ENCODE measurements around the gene DOK4. TPM values are rescaled to one million over a fixed set of nuclear protein-coding genes. Genes with fewer than 3 reads are reported as not detected.
A peak's percentile ranks its signal among the peaks of the same experiment; 100 is the strongest.

DOK4 gene
- total and polyA plus RNA-seq, 9 donors: 9.9 to 34.7 (median 29.2) TPM

DNA sequence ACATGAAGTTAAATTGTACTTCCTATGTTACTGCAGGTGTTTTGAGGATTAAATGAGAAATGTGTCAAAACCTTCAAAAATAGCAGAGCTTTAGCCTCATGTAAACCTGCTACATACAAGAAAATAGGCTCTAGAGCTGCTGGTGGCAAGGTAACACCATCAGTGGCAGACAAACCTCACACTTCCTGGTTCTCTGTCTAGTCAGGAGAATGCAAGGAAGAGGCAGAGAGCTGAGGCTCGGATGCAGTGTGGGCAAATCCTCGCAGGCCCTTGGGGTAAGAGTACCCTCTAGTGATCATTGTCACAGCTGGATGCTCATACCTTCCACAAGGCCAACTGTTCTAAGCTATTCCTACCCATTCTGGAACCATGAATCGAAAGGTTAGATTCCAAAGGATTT, 53.3 kb downstream of the DOK4 start:
- no peaks in the 10 kb centered on the region for H3K9me3 ChIP-seq
- intact Hi-C loops (cut with DNase I): no loop called here
- no peaks in the 10 kb centered on the region for H3K36me3 ChIP-seq
- H3K4me3 ChIP-seq: no peak overlapping the region
- no peaks in the 10 kb centered on the region for H3K4me1 ChIP-seq (ENCODE audit: insufficient read depth)
- TF ChIP-seq EP300 (IDR thresholded peaks at IDR 0.05) (no peak), POLR2A (IDR thresholded peaks at IDR 0.05) (no peak)
- TF ChIP-seq, protein P1, sequence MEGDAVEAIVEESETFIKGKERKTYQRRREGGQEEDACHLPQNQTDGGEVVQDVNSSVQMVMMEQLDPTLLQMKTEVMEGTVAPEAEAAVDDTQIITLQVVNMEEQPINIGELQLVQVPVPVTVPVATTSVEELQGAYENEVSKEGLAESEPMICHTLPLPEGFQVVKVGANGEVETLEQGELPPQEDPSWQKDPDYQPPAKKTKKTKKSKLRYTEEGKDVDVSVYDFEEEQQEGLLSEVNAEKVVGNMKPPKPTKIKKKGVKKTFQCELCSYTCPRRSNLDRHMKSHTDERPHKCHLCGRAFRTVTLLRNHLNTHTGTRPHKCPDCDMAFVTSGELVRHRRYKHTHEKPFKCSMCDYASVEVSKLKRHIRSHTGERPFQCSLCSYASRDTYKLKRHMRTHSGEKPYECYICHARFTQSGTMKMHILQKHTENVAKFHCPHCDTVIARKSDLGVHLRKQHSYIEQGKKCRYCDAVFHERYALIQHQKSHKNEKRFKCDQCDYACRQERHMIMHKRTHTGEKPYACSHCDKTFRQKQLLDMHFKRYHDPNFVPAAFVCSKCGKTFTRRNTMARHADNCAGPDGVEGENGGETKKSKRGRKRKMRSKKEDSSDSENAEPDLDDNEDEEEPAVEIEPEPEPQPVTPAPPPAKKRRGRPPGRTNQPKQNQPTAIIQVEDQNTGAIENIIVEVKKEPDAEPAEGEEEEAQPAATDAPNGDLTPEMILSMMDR (IDR thresholded peaks at IDR 0.05): no peak
- DNase-seq: no peak
- no peak overlapping the region for H3K27ac ChIP-seq
- no peaks in the 10 kb centered on the region for H3K27me3 ChIP-seq
- 91 to 94% (median 92%) methylated on average over 3 of the region's 3 CpGs for WGBS, 3 donors

GRCh38 chr16:57432505-57432904, 53.8 kb downstream of the DOK4 start:
- TF ChIP-seq POLR2A (IDR thresholded peaks at IDR 0.05): no peak
- Histone ChIP-seq H3K4me1 (ENCODE audit: insufficient read depth) (no peaks in the 10 kb centered on the region), H3K27ac (no peak overlapping the region), H3K4me3 (no peak overlapping the region), H3K9me3 (no peaks in the 10 kb centered on the region), H3K27me3 (no peaks in the 10 kb centered on the region), H3K36me3 (no peaks in the 10 kb centered on the region)
- DNase-seq: no peak
- intact Hi-C loops (cut with DNase I): no loop called here
- 89 to 95% (median 92%) methylated on average over 2 of the region's 2 CpGs for WGBS, 3 donors

- no peak for DNase-seq
- Histone ChIP-seq H3K27me3 (no peaks in the 10 kb centered on the region), H3K9me3 (no peaks in the 10 kb centered on the region), H3K36me3 (no peaks in the 10 kb centered on the region), H3K27ac (no peak overlapping the region), H3K4me3 (no peak overlapping the region), H3K4me1 (ENCODE audit: insufficient read depth) (no peaks in the 10 kb centered on the region)
- intact Hi-C loops (cut with DNase I): no loop called here
- TF ChIP-seq POLR2A (IDR thresholded peaks at IDR 0.05): no peak
- TF ChIP-seq, protein P1 (IDR thresholded peaks at IDR 0.05): no peak
- no peak for TF ChIP-seq EP300 (IDR thresholded peaks at IDR 0.05)
- 85 to 89% (median 87%) methylated on average over 5 of the region's 5 CpGs for WGBS, 3 donors
Observed at GRCh38 chr16:57430955-57431354, 55.3 kb downstream of the DOK4 start.

- intact Hi-C loops (cut with DNase I): no loop called here
- H3K36me3 ChIP-seq: no peaks in the 10 kb centered on the region
- no peak for DNase-seq
- no peaks in the 10 kb centered on the region for H3K4me1 ChIP-seq (ENCODE audit: insufficient read depth)
- H3K27me3 ChIP-seq: no peaks in the 10 kb centered on the region
- TF ChIP-seq EP300 (IDR thresholded peaks at IDR 0.05) (no peak), POLR2A (IDR thresholded peaks at IDR 0.05) (no peak)
- TF ChIP-seq, protein P1 (IDR thresholded peaks at IDR 0.05): no peak
- no peak overlapping the region for H3K4me3 ChIP-seq
- no peaks in the 10 kb centered on the region for H3K9me3 ChIP-seq
- H3K27ac ChIP-seq: no peak overlapping the region
Observed at GRCh38 chr16:57427824-57428223, 58.5 kb downstream of the DOK4 start.

DNA sequence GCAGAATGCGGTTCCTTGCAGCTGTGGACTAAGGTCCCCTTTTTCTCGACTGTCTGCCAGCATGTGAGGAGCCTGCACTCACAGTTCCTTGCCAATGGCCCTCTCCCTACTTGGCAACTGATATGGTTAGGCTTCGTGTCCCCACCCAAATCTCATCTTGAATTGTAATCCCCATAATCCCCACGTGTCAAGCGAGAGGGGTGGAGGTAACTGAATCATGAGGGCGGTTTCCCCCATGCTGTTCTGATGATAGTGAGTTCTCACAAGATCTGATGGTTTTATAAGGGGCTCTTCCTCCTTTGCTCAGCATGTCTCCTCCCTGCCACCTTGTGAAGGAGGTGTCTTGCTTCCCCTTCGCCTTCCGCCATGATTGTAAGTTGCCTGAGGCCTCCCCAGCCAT, 59.0 kb downstream of the DOK4 start:
- no peak overlapping the region for H3K27ac ChIP-seq
- H3K9me3 ChIP-seq: no peaks in the 10 kb centered on the region
- H3K27me3 ChIP-seq: no peaks in the 10 kb centered on the region
- no peak overlapping the region for H3K4me3 ChIP-seq
- intact Hi-C loops (cut with DNase I): no loop called here
- peak in 1 of 5 donors; percentile 3 for DNase-seq
- H3K4me1 ChIP-seq (ENCODE audit: insufficient read depth): peaks cover 2% of the 10 kb centered on the region
- TF ChIP-seq POLR2A (IDR thresholded peaks at IDR 0.05): no peak
- no peak for TF ChIP-seq EP300 (IDR thresholded peaks at IDR 0.05)
- H3K36me3 ChIP-seq: no peaks in the 10 kb centered on the region
- WGBS, 3 donors: 78 to 90% (median 81%) methylated on average over 8 of the region's 8 CpGs

GRCh38 chr16:57426356-57426755, 59.9 kb downstream of the DOK4 start:
- intact Hi-C loops (cut with DNase I): no loop called here
- no peak for DNase-seq
- H3K27me3 ChIP-seq: no peaks in the 10 kb centered on the region
- WGBS, 3 donors: 79 to 89% (median 85%) methylated on average over 4 to 7 of the region's 7 CpGs
- no peaks in the 10 kb centered on the region for H3K36me3 ChIP-seq
- no peak overlapping the region for H3K4me3 ChIP-seq
- TF ChIP-seq, protein P1 (IDR thresholded peaks at IDR 0.05): no peak
- TF ChIP-seq POLR2A (IDR thresholded peaks at IDR 0.05) (no peak), EP300 (IDR thresholded peaks at IDR 0.05) (no peak)
- H3K27ac ChIP-seq: no peak overlapping the region
- peaks cover 4% of the 10 kb centered on the region for H3K4me1 ChIP-seq (ENCODE audit: insufficient read depth)
- H3K9me3 ChIP-seq: no peaks in the 10 kb centered on the region
